ENCODE data around the gene NCOA3. TPM values are rescaled to one million over a fixed set of nuclear protein-coding genes. Genes with fewer than 3 reads are reported as not detected.
"Not testable (repeated sequence)": the region's sequence is repeated elsewhere in the genome, so short reads cannot be mapped to it uniquely, and the experiment has no call there.

The NCOA3 gene
- total RNA-seq, 1 experiment from 2014 or later = 17.5 TPM

DNA sequence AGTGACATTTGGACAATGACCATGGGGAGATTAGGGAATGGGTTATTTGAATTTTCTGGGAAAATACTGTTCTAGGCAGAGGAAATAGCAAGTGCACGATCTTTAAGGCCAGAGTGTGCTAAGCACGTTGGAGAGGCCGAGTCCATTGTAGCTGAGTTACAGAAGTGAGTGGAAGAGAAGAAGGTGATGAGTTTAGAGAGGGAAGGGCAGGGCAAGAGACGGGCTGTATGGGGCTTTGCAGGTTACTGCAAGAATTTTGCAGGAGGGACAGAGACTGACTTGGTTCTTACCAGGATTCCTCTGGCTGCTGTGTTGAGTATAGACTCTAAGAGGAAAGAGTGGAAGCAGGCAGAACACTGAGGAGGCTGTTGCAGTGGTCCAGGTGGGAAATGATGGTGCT, 1.1 kb upstream of the NCOA3 start:
- DNase-seq (ENCODE audit: low read depth) = no peak

- DNase-seq (ENCODE audit: low read depth) = no peak
Measured at GRCh38 chr20:47501116-47501481, 588 bp upstream of the NCOA3 start.

DNA sequence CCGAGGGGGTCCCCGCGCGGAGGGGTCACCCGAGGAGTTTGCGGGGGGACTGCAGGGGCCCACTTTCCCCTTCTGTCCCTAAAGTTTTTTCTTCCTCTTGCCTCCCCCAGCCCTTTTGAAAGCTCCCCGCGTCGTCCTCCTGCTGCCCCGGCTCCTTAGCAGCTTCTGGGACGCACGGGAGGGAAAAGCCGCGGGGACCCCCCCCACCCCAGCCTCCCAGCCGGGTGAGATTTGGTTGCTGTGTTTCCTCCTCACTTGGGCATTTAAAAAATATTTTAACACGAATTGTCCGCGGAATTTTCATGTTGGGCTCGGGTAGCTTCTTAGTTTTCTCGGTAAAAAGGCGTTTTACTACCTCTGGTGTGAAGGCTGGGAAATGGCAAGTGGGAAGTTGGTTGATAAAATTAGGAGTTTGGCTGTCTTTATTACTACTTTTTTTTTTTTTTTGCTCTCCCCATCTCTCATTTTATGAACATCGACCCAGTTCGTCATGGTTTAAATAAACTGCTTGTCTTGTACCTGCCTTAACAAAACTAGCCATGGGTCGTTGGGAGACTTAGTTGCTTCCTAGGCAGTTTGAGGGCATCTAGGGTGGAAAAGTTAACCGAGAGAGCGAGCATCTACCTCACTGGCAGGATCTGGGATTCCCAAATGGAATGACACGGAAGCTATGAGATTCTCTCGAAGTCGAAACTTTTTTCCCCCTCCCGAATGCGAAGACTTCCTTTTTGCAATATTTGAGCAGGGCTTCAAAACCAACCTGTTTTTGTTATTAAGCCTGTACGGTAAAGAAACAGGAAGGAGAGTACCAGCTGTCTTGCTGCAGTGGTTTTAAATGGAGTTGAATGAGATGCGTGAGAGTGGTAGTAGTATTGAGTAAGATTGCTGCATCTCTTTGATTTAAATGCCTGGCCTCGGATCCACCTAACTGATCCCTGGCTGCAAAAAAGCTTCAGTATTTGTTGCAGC, 868 bp downstream of the NCOA3 start:
- peak; percentile 68 for DNase-seq (ENCODE audit: low read depth)

DNA sequence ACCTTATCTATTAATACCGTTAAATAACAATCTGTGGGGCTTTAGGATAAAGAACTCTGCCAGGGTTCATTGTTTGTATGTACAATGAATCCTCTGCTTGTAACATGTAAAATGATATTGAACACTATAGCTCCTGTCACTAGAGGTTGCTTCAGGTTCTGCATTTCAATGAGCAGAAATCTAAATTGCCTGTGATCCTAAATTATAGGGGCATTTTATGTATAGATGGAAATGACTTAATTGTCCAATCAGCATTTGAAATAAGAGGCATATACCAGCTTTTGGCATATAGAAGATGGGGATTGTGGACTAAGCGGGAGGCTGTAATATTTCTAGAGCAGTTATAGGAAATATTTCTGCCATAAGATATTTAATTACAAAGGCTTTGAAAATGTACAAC, 2.0 kb downstream of the NCOA3 start:
- no peak for DNase-seq (ENCODE audit: low read depth)

DNA sequence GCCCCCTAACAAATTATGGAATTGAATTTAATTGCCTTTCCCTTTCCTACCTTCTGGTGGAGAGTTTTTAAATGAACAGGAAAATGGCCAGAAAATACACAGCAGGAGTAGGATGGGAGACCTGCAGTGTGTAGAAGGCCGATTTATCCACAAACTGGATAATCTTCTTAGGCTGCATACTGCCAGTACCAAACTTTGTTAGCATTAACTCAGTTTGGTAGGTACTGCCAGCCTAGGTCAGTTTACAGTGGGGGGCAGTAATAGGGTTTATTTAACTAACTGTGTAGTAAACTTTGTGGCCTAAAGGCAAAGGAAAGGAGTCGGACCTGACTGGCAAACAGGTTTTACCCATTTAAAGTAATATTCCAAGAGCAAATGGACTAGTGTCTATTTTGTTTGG, 4.6 kb downstream of the NCOA3 start:
- no peak for DNase-seq (ENCODE audit: low read depth)

DNA sequence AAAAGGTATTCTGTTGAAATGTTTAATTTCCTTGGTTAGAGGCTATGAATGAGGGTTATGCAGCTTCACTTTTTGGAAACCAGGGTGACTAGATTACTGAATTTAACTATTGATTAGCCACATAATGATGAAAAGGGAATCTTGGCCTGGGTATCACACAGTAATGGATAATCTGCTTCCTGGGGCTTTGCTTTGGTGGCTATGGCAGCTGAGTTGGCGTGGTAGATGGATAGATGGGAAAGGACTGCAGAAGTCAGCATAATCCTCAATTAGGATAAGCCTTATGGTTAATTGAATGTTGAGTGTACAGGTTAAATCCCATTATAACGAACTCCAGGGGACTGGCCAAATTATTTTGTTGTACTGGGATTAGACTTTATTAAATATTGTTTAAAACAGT, 5.2 kb downstream of the NCOA3 start:
- no peak for DNase-seq (ENCODE audit: low read depth)

DNA sequence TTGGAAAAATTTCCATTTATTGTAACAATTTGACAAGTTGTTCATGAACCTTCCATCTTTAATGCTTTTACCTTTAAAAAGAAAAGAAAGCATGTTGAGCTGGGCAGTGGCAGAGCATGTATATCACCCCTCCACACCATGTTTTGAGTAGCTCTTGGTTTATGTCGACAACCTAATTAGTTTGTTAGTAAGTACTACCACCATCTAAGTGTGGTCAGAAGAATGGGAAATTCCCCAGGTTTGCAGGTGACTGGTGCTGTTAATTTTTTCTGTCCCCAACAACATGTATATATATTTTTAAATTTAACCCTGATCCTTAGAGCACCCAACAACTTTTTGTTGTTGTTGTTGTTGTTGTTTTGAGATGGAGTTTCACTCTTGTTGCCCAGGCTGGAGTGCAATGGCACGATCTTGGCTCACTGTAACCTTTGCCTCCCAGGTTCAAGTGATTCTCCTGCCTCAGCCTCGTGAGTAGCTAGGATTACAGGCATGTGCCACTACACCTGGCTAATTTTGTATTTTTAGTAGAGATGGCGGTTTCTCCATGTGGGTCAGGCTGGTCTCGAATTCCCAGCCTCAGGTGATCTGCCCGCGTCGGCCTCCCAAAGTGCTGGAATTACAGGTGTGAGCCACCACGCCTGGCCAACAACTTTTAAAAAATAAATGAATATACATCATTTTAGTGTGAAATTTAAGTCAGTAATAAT, 5.7 kb downstream of the NCOA3 start:
- DNase-seq (ENCODE audit: low read depth) = not testable (repeated sequence)

- DNase-seq (ENCODE audit: low read depth) = no peak
Measured at GRCh38 chr20:47508278-47508677, 6.6 kb downstream of the NCOA3 start.

GRCh38 chr20:47509104-47509661, 7.5 kb downstream of the NCOA3 start:
- DNase-seq (ENCODE audit: low read depth) = no peak

DNA sequence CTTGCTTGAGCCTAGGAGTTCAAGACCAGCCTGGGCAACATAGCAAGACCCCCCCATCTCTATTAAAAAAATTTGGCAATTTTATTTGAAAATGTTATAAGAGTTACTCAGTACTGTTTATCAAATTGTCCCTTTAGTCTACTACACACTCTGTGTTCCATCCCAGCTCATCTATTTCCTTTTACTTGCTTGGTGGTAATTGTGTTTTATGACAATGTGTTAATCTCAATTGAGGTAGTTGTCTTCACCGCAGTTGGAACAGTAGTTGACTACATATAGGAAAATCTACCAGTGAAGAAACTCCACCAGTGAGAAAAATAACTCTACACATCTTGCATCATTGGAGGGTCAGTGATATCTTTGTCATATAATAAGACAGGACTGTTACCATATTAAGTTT, 8.0 kb downstream of the NCOA3 start:
- DNase-seq (ENCODE audit: low read depth) = no peak

GRCh38 chr20:47515843-47516242, 14.2 kb downstream of the NCOA3 start:
- no peak for DNase-seq (ENCODE audit: low read depth)

GRCh38 chr20:47521059-47521808, 19.5 kb downstream of the NCOA3 start:
- no peak for DNase-seq (ENCODE audit: low read depth)

- no peak for DNase-seq (ENCODE audit: low read depth)
Measured at GRCh38 chr20:47524015-47524784, 22.5 kb downstream of the NCOA3 start.

DNA sequence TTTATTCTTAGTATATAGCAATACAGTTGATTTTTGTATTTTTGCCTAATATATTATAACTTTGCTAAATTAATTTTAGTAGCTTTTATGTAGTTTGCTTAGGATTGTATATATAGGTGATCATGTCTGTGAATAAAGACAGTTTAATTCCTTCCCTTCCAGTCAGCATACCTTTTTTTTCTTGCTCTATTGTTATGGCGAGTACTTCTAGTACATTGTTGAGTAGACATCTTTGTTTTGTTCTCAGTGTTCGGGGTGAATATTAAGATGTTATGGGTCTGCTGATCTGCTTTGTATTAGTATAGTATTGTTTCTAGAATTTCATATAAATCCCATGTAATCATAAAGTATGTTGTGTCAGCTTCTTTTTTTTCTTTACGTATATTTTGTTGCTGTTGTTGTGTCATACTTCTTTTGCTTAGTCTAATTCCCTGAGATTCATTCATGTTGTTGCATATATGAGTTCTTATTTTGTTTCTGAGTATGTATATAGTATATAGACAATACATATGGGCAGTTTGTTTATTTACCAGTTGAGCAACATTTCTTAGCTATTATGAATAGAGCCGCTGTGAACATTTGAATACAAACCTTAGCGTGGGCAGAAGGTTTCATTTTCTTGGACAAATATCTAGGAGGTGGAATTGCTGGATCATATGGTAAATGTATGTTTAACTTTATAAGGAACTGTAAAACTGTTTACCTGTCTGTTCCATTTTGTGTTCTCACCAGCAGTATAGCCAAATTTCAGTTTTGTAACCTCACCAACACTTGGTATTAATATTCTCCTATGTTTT, 25.5 kb downstream of the NCOA3 start:
- no peak for DNase-seq (ENCODE audit: low read depth)

GRCh38 chr20:47529840-47530239, 28.2 kb downstream of the NCOA3 start:
- DNase-seq (ENCODE audit: low read depth) = no peak

DNA sequence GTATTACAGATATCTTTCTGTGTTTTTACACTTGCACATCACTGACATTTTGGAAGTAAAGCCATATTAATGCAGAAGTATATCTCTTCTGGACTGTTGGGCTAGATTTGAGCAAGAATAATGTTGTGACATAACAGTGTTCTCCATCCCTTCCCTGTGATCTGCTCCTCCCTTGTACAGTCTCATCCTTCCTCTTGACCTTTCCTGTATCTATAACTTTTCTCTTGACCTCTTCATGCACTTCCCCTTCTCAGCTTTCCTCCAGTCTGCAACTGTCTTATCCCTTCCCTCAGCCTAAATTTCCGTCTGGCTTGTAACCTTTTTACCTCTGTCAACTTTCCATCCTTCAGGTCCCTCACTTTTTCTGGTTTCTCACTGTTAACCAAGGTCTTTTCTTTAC, 29.8 kb downstream of the NCOA3 start:
- DNase-seq (ENCODE audit: low read depth) = no peak

GRCh38 chr20:47532002-47532401, 30.3 kb downstream of the NCOA3 start:
- no peak for DNase-seq (ENCODE audit: low read depth)

DNA sequence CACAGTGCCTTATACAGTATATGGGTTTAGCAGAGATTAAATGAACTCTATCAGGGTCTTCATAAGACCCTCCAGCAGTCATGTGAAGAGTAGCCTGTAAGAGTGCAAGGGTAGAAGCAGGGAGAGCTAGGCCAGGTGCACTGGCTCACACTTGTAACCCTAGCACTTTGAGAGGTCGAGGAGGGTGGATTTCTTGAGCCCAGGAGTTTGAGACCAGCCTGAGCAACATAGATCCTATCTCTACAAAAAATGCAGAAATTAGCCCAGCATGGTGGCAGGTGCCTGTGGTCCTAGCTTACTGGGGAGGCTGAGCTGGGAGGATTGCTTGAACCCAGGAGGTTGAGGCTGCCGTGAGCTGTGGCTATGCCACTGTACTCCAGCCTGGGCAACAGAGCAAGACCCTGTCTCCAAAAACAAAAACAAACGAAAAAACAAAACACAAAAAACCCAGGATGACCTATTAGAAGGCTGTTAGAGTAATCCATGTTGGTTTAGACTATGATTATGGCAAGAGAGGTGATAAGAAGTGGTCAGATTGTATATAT, 31.9 kb downstream of the NCOA3 start:
- no peak for DNase-seq (ENCODE audit: low read depth)

GRCh38 chr20:47534405-47534804, 32.7 kb downstream of the NCOA3 start:
- no peak for DNase-seq (ENCODE audit: low read depth)

GRCh38 chr20:47535088-47535487, 33.4 kb downstream of the NCOA3 start:
- no peak for DNase-seq (ENCODE audit: low read depth)

Measured in LHCN-M2 (cell line).